Kidney (tissue), 14 donors: ENCODE results near the gene TMF1. TPM values are rescaled to one million over a fixed set of nuclear protein-coding genes. Genes with fewer than 3 reads are reported as not detected.

ENCODE experiments used
- DNase-seq, 5 donors: peaks; one replicate each; pipeline ENCODE4 v3.0.0-alpha.2; 2013 to 2020
- FAIRE-seq: peaks from 2 replicates; lab custom pipeline; 2012; peaks lifted over from hg19 to GRCh38; lab: Jason Lieb, UNC
- H3K27ac ChIP-seq, 2 donors: one replicate each; pipeline ENCODE4 v1.7.0; 2013; ENCODE audit warnings: low read depth in 2 of 2, low read length in 2 of 2, inconsistent platforms in 1 of 2
- H3K27me3 ChIP-seq: one replicate; pipeline ENCODE4 v1.7.1; 2013; ENCODE audit warnings: low read length, inconsistent platforms; ENCODE audit not compliant: control insufficient read depth, insufficient read depth
- H3K36me3 ChIP-seq, 3 donors: one replicate each; pipeline versions ENCODE4 v1.7.0 to v1.7.1; 2013; ENCODE audit warnings: low read length in 3 of 3, control low read depth in 1 of 3, inconsistent platforms in 1 of 3; ENCODE audit not compliant: insufficient read depth in 3 of 3, control insufficient read depth in 2 of 3
- H3K4me1 ChIP-seq, 3 donors: one replicate each; pipeline versions ENCODE4 v1.7.0 to v1.7.1; 2013; ENCODE audit warnings: low read length in 3 of 3, inconsistent platforms in 1 of 3, low read depth in 1 of 3; ENCODE audit not compliant: control insufficient read depth in 2 of 3, insufficient read depth in 2 of 3
- H3K4me3 ChIP-seq, 3 donors: one replicate each; pipeline versions ENCODE4 v1.7.0 to v1.8.1; 2013; ENCODE audit warnings: low read length in 3 of 3, control low read depth in 1 of 3, inconsistent platforms in 1 of 3
- H3K9ac ChIP-seq, 3 donors: one replicate each; pipeline versions ENCODE4 v1.7.0 to v1.7.1; 2013; ENCODE audit warnings: low read length in 3 of 3, control low read depth in 1 of 3, inconsistent platforms in 1 of 3
- H3K9me3 ChIP-seq, 3 donors: one replicate each; pipeline versions ENCODE4 v1.7.0 to v1.7.1; 2013; ENCODE audit warnings: low read length in 3 of 3, control low read depth in 1 of 3, inconsistent platforms in 1 of 3; ENCODE audit not compliant: control insufficient read depth in 2 of 3, insufficient read depth in 1 of 3
- intact Hi-C: fragments of 100-400 bp; cut with DNase I; formaldehyde crosslinking; loops from one replicate; pipeline ENCODE4 v1.11.1; 2022
- polyA plus RNA-seq: library from polyadenylated mRNA; stranded (reverse); fragments of 350-450 nt; fragmentation: Illumina TruSeq; extraction: RNeasy Lipid Tissue Mini Kit (QIAGEN cat#74804); gene quantifications from one replicate; pipeline ENCODE4 v1.2.3, GENCODE V29; 2014; ENCODE audit warnings: low read depth, low replicate concordance; ENCODE audit not compliant: insufficient read depth
- total RNA-seq: library from RNA; stranded (reverse); fragmentation: NEBNext Ultra II Directional; extraction: Animal tissue kit (Norgen Biotek cat#: 25700); gene quantifications from one replicate; pipeline ENCODE4 v1.2.1, GENCODE V29; 2021
- TF ChIP-seq, protein P1 (sequence below): IDR thresholded peaks from 3 replicates; pipeline ENCODE4 v1.5.1; 2012; ENCODE audit warnings: mild to moderate bottlenecking, moderate library complexity, borderline replicate concordance; ENCODE audit not compliant: insufficient read depth; ENCODE audit errors: extremely low read depth
- donor health status: control.
- donor health status: control.
- donor health status: control.
- donor health status: control.
- donor health status: control.
- donor health status: DM: yes; HTN: yes; CAD: no.
- donor health status: Normal renal cell carcinoma (clear cell type).

TMF1 gene
- total and polyA plus RNA-seq, 2 donors from 2014 or later, result 6.5 to 38.8 TPM

DNA sequence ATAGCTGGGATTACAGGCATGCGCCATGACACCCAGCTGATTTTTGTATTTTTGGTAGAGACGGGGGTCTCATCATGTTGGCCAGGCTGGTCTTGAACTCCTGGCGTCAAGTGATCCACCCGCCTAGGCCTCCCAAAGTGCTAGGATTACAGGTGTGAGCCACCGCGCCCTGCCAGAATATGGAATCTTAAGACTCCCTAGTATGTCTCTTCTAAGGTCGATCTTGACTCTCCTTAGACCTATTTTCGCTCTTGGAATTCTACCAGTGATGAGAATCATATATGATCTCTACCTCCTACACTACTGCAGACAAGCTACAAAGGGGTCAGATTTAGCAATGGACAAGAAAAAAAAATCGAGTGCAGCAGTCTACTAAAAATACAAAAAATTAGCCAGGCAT lies 19.4 kb downstream of the TMF1 start:
- TF ChIP-seq, protein P1, sequence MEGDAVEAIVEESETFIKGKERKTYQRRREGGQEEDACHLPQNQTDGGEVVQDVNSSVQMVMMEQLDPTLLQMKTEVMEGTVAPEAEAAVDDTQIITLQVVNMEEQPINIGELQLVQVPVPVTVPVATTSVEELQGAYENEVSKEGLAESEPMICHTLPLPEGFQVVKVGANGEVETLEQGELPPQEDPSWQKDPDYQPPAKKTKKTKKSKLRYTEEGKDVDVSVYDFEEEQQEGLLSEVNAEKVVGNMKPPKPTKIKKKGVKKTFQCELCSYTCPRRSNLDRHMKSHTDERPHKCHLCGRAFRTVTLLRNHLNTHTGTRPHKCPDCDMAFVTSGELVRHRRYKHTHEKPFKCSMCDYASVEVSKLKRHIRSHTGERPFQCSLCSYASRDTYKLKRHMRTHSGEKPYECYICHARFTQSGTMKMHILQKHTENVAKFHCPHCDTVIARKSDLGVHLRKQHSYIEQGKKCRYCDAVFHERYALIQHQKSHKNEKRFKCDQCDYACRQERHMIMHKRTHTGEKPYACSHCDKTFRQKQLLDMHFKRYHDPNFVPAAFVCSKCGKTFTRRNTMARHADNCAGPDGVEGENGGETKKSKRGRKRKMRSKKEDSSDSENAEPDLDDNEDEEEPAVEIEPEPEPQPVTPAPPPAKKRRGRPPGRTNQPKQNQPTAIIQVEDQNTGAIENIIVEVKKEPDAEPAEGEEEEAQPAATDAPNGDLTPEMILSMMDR, result no peak
- Histone ChIP-seq H3K27me3 (no peaks in the 10 kb centered on the region), H3K36me3 (peaks cover 12 to 50% (median 18%) of the 10 kb centered on the region in 3 donors), H3K9ac (no peak overlapping the region), H3K9me3 (no peaks in the 10 kb centered on the region), H3K27ac (no peak overlapping the region), H3K4me3 (no peak overlapping the region), H3K4me1 (no peaks in the 10 kb centered on the region)
- intact Hi-C loops, result no loop called here
- no peak for DNase-seq
- FAIRE-seq, result no peak

DNA sequence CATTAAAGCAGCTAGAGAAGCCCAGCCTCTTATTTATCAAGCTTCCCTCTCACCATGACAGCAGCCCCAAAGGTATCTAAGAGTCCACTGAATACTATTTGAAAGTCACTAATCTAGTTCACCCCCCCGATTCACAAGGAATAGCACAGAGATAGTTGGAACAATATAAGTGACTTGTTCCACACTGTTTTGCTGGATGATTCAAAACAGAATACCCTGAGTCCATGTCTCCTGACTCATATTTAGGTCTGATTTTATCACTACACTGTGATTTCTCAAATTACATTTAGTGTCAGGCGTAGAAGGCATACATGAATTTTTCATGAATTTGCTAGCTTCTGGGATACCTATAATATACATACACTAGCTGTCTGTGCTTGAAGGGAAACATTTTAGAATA lies 20.0 kb downstream of the TMF1 start:
- Histone ChIP-seq H3K9me3 (no peaks in the 10 kb centered on the region), H3K4me3 (no peak overlapping the region), H3K4me1 (no peaks in the 10 kb centered on the region), H3K27ac (no peak overlapping the region), H3K27me3 (no peaks in the 10 kb centered on the region), H3K9ac (no peak overlapping the region), H3K36me3 (peaks cover 12 to 48% (median 18%) of the 10 kb centered on the region in 3 donors)
- FAIRE-seq (no peak), DNase-seq (no peak)
- intact Hi-C loops, result no loop called here
- TF ChIP-seq, protein P1, result no peak

DNA sequence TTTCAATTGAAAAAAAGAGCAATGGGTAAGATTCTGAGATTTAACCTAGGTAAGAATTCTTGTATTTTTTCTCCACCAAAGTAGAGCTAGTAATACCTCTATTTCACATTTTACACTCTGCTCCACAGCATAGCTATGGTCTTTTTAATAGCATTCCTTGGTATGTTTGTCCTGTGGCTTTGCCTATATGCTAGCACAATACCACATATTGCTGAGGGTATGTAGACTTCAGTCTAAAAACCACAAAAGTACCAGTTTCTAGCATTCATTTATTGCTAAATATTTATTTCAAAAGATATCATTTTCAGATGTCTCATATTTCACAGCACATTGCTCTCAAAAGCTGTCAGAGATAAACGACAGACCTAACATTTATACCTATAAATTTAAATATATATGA lies 20.5 kb downstream of the TMF1 start:
- H3K4me1 ChIP-seq, result no peaks in the 10 kb centered on the region
- no peaks in the 10 kb centered on the region for H3K9me3 ChIP-seq
- intact Hi-C loops, result no loop called here
- H3K4me3 ChIP-seq, result no peak overlapping the region
- no peak overlapping the region for H3K9ac ChIP-seq
- DNase-seq (no peak), FAIRE-seq (no peak)
- TF ChIP-seq, protein P1, result no peak
- H3K27ac ChIP-seq, result no peak overlapping the region
- no peaks in the 10 kb centered on the region for H3K27me3 ChIP-seq
- H3K36me3 ChIP-seq, result peaks cover 12 to 48% (median 18%) of the 10 kb centered on the region in 3 donors

DNA sequence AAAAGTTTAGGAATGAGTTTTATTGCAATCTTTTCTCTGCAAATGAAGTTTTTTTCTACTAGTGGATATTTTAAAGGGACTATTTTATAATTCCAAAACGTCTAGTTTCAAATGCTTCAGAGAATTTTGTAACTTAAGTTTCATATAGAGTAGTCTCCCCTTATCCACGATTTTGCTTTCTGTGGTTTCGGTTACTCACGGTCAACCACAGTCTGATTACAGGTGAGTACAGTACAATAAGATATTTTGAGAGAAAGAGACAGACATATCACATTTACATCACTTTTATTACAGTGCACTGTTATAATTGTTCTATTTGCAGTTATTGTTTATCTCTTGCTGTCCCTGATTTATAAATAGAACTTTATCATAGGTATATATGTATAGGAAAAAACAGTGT lies 31.3 kb downstream of the TMF1 start:
- intact Hi-C loops, result no loop called here
- no peak for DNase-seq
- H3K9me3 ChIP-seq, result no peaks in the 10 kb centered on the region
- TF ChIP-seq, protein P1, result no peak
- H3K4me1 ChIP-seq, result no peaks in the 10 kb centered on the region
- H3K4me3 ChIP-seq, result no peak overlapping the region
- H3K27me3 ChIP-seq, result no peaks in the 10 kb centered on the region
- H3K36me3 ChIP-seq, result peaks cover 8 to 15% (median 9%) of the 10 kb centered on the region in 3 donors
- no peak for FAIRE-seq
- H3K27ac ChIP-seq, result no peak overlapping the region
- no peak overlapping the region for H3K9ac ChIP-seq
